Measurements from ENCODE around the gene PLEK. TPM values are rescaled to one million over a fixed set of nuclear protein-coding genes. Genes with fewer than 3 reads are reported as not detected.

Gene PLEK
- total and polyA plus RNA-seq, 2 of the 13 experiments (the other 11 are each of a cell fraction or from before 2014, with no cell fraction given), result not detected

DNA sequence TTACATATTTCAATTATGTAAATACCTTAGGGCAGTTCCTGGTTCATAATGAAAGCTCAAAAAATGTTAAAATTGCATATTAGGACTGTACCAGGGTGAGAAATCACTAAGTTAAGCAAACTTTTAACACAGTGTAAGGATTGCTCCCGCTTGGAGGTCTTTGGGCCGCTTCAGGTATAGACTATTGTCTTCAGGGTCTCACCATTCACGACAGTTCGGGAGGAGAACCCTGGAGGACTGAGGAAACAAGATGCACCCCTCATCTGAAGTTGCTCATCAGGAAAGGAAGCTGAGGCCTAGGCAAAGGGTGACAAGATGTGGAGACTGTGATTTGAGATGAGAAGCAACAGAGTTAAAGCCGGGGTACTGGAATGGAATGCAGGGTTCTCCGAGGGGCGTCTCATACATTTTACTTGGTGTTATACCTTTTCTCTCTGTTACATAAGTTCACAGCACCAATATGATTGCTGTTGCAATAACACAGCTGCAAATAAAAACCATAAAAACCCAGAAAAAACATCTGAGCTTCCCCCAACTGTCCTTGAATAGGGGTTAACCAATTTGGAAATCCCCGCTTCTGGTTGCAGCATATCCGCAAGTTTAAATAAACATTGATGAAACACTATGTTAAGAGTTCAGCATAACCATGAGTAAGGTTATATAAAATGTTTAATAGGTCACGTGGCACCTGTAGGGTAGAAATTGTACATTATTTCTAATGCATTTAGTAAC, 61.9 kb downstream of the PLEK start:
- no TSS peak for BruUV-seq (replicated peaks)
- Histone ChIP-seq H3K79me2 (ENCODE audit: insufficient read depth, low read length) (no peaks in the 10 kb centered on the region), H3K9me3 (ENCODE audit: low read length) (no peaks in the 10 kb centered on the region), H2AFZ (ENCODE audit: low read length) (no peak overlapping the region), H3K4me2 (ENCODE audit: low read depth, low read length) (no peak overlapping the region), H3K36me3 (replicated peaks in 1 of 2; ENCODE audit: control insufficient read depth in 1 of 2, insufficient read depth in 2 of 2, low read length in 2 of 2) (no peaks in the 10 kb centered on the region), H3K4me3 (replicated peaks in 1 of 3; ENCODE audit: insufficient read depth in 1 of 3, low read depth in 2 of 3, low read length in 3 of 3) (no peak overlapping the region), H3K27ac (ENCODE audit: extremely low read length, insufficient read depth, low read length) (no peak overlapping the region), H3K27me3 (ENCODE audit: control insufficient read depth in 1 of 2, insufficient read depth in 2 of 2, low read length in 2 of 2) (peaks cover 0 to under 1% of the 10 kb centered on the region in 2 experiments; a peak in 1 of 5 replicates), H3K4me1 (ENCODE audit: insufficient read depth, low read length) (no peaks in the 10 kb centered on the region), H3K9ac (ENCODE audit: insufficient read depth, low read depth, low read length) (no peak overlapping the region), H4K20me1 (ENCODE audit: insufficient read depth, low read length) (no peaks in the 10 kb centered on the region)
- POLR2A ChIA-PET, result no interaction called here
- CTCF ChIA-PET (ENCODE audit: low intra/inter-chr PET ratio, low total read pairs), result no interaction called here
- in situ Hi-C loops (cut with HindIII; ENCODE audit: extremely low pct_ligation_motif_present, low pct_unique_long_range_greater_than_20kb) (no loop called here), intact Hi-C loops (cut with micrococcal nuclease; ENCODE audit: unreplicated experiment) (no loop called here)
- no peak for DNase-seq (ENCODE audit: low spot score)
- ATAC-seq, result no peak
- FAIRE-seq, result peak; percentile 4
- 39% methylated on average over 10 of the region's 10 CpGs for WGBS (ENCODE audit: low lambda C conversion rate)
- TF ChIP-seq NFE2L1 (CRISPR knock-in tag; IDR thresholded peaks at IDR 0.05; ENCODE audit: borderline replicate concordance) (no peak), PCBP2 (optimal IDR thresholded peaks at IDR 0.05; ENCODE audit: low read depth, low read length, poor library complexity, severe bottlenecking) (no peak), ZFYVE20 (CRISPR knock-in tag; IDR thresholded peaks at IDR 0.05; ENCODE audit: borderline replicate concordance, low read depth) (no peak), MAF1 (CRISPR knock-in tag; IDR thresholded peaks at IDR 0.05; ENCODE audit: borderline replicate concordance) (no peak), GLI4 (CRISPR knock-in tag; IDR thresholded peaks at IDR 0.05; ENCODE audit: borderline replicate concordance) (no peak), NR2F2 (IDR thresholded peaks at IDR 0.05; ENCODE audit: borderline replicate concordance, low read depth) (no peak), HNRNPH1 (optimal IDR thresholded peaks at IDR 0.05; ENCODE audit: low read depth, low read length) (no peak), ZNF143 (CRISPR knock-in tag; IDR thresholded peaks at IDR 0.05) (no peak), SALL2 (CRISPR knock-in tag; IDR thresholded peaks at IDR 0.05) (no peak), ZMAT3 (CRISPR knock-in tag; conservative IDR thresholded peaks at IDR 0.05) (no peak), ZNF629 (CRISPR knock-in tag; conservative IDR thresholded peaks at IDR 0.05) (no peak), GATAD2A (CRISPR knock-in tag; IDR thresholded peaks at IDR 0.05) (peak; percentile 36; the same call in 1 of the 2 replicates), EHMT2 (IDR thresholded peaks at IDR 0.05; ENCODE audit: borderline replicate concordance, low read depth, low read length) (no peak), RBM22 (optimal IDR thresholded peaks at IDR 0.05; ENCODE audit: low read length) (no peak), ZNF180 (CRISPR knock-in tag; IDR thresholded peaks at IDR 0.05; ENCODE audit: borderline replicate concordance, low read depth) (no peak), ZNF772 (CRISPR knock-in tag; IDR thresholded peaks at IDR 0.05) (no peak), ZNF317 (CRISPR knock-in tag; IDR thresholded peaks at IDR 0.05) (no peak), BRD4 (CRISPR knock-in tag; IDR thresholded peaks at IDR 0.05) (no peak), ZBTB38 (CRISPR knock-in tag; IDR thresholded peaks at IDR 0.05) (no peak), ATAD3A (CRISPR knock-in tag; IDR thresholded peaks at IDR 0.05) (no peak), EP300 (IDR thresholded peaks at IDR 0.05; ENCODE audit: low read depth in 2 of 2, low read length in 2 of 2) (0 out of 4 replicates have a peak, but pooled peaks of 1 of the 2 experiments have one; percentile 6), EP300 (CRISPR knock-in tag; IDR thresholded peaks at IDR 0.05; ENCODE audit: borderline replicate concordance) (no peak)
- TF ChIP-seq, protein P1, sequence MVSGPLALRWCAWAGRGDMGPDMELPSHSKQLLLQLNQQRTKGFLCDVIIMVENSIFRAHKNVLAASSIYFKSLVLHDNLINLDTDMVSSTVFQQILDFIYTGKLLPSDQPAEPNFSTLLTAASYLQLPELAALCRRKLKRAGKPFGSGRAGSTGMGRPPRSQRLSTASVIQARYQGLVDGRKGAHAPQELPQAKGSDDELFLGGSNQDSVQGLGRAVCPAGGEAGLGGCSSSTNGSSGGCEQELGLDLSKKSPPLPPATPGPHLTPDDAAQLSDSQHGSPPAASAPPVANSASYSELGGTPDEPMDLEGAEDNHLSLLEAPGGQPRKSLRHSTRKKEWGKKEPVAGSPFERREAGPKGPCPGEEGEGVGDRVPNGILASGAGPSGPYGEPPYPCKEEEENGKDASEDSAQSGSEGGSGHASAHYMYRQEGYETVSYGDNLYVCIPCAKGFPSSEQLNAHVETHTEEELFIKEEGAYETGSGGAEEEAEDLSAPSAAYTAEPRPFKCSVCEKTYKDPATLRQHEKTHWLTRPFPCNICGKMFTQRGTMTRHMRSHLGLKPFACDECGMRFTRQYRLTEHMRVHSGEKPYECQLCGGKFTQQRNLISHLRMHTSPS (CRISPR knock-in tag; IDR thresholded peaks at IDR 0.05; ENCODE audit: low read depth), result no peak
- TF ChIP-seq, protein P2, sequence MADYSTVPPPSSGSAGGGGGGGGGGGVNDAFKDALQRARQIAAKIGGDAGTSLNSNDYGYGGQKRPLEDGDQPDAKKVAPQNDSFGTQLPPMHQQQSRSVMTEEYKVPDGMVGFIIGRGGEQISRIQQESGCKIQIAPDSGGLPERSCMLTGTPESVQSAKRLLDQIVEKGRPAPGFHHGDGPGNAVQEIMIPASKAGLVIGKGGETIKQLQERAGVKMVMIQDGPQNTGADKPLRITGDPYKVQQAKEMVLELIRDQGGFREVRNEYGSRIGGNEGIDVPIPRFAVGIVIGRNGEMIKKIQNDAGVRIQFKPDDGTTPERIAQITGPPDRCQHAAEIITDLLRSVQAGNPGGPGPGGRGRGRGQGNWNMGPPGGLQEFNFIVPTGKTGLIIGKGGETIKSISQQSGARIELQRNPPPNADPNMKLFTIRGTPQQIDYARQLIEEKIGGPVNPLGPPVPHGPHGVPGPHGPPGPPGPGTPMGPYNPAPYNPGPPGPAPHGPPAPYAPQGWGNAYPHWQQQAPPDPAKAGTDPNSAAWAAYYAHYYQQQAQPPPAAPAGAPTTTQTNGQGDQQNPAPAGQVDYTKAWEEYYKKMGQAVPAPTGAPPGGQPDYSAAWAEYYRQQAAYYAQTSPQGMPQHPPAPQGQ (CRISPR knock-in tag; IDR thresholded peaks at IDR 0.05; ENCODE audit: borderline replicate concordance), result no peak

Data from HepG2 (cell line).